OCI-LY3 (cell line): ENCODE data around the gene TANC1.

Experiments
- H2AFZ ChIP-seq: fragments of 200-600, 300-600 bp; shearing (Covaris generic); 2 replicates; pipeline ENCODE4 v1.6.0; 2014; ENCODE audit warnings: antibody characterized with exemption, low read depth, low read length
- H3K27ac ChIP-seq: fragments of 200-600, 300-600 bp; sonication (generic); 2 replicates; pipeline ENCODE4 v1.5.1; 2014; ENCODE audit warnings: mild to moderate bottlenecking, low read length, moderate library complexity, mixed read lengths
- H3K27me3 ChIP-seq: fragments of 200-600, 300-600 bp; sonication (generic); 2 replicates; pipeline ENCODE4 v1.6.1; 2014; ENCODE audit warnings: low read depth, low read length, mixed read lengths
- H3K36me3 ChIP-seq: fragments of 200-600, 300-600 bp; sonication (generic); replicated peaks from 2 replicates; pipeline ENCODE3; 2014; ENCODE audit warnings: low read depth, low read length, mixed read lengths
- H3K4me1 ChIP-seq: fragments of 300-600, 200-600 bp; sonication (generic); 2 replicates; pipeline ENCODE4 v1.6.1; 2014; ENCODE audit warnings: low read length, mixed read lengths
- H3K4me2 ChIP-seq: fragments of 200-600, 300-600 bp; sonication (generic); 2 replicates; pipeline ENCODE4 v1.6.1; 2014; ENCODE audit warnings: low read length, mixed read lengths
- H3K4me3 ChIP-seq: fragments of 300-600, 200-600 bp; sonication (generic); 2 replicates; pipeline ENCODE4 v1.5.1; 2014; ENCODE audit warnings: antibody characterized with exemption, mild to moderate bottlenecking, low read length, moderate library complexity
- H3K79me2 ChIP-seq: fragments of 300-600, 200-600 bp; shearing (Covaris generic); 2 replicates; pipeline ENCODE4 v1.6.1; 2014; ENCODE audit warnings: mild to moderate bottlenecking, low read length, mixed read lengths
- H3K9ac ChIP-seq: fragments of 300-600, 200-600 bp; shearing (Covaris generic); 2 replicates; pipeline ENCODE4 v1.6.0; 2014; ENCODE audit warnings: mild to moderate bottlenecking, low read length, moderate library complexity
- H3K9me3 ChIP-seq: fragments of 200-600, 300-600 bp; shearing (Covaris generic); 2 replicates; pipeline ENCODE4 v1.6.1; 2014; ENCODE audit warnings: low read length, mixed read lengths; ENCODE audit not compliant: insufficient read depth
- H4K20me1 ChIP-seq: fragments of 200-600, 300-600 bp; sonication (generic); 2 replicates; pipeline ENCODE4 v1.6.1; 2016; ENCODE audit warnings: low read length, mixed read lengths; ENCODE audit not compliant: insufficient read depth
- CTCF ChIP-seq: fragments of 200-600, 300-600 bp; sonication (generic); IDR thresholded peaks from 2 replicates; pipeline ENCODE4 v1.5.1; 2014; ENCODE audit warnings: antibody characterized with exemption, low read length, low read depth
- EZH2phosphoT487 ChIP-seq: fragments of 200-600 bp; shearing (Covaris generic); IDR thresholded peaks from 2 replicates; pipeline ENCODE4 v1.6.1; 2018; ENCODE audit warnings: antibody characterized with exemption, mixed run types, low read depth

TANC1 gene

GRCh38 chr2:158973116-158973956 is 4.9 kb downstream of the TANC1 start:
- Histone ChIP-seq H3K79me2 (no peaks in the 10 kb centered on the region), H3K36me3 (no peaks in the 10 kb centered on the region), H3K27ac (no peak overlapping the region), H3K4me1 (no peaks in the 10 kb centered on the region), H3K9ac (no peak overlapping the region), H3K4me3 (no peak overlapping the region), H4K20me1 (no peaks in the 10 kb centered on the region), H3K4me2 (no peak overlapping the region), H3K9me3 (no peaks in the 10 kb centered on the region), H3K27me3 (no peaks in the 10 kb centered on the region), H2AFZ (no peak overlapping the region)
- TF ChIP-seq CTCF (no peak), EZH2phosphoT487 (no peak)

- Histone ChIP-seq H3K9ac (no peak overlapping the region), H3K4me2 (no peak overlapping the region), H3K79me2 (no peaks in the 10 kb centered on the region), H3K9me3 (no peaks in the 10 kb centered on the region), H3K27ac (no peak overlapping the region), H4K20me1 (no peaks in the 10 kb centered on the region), H2AFZ (no peak overlapping the region), H3K4me3 (no peak overlapping the region), H3K36me3 (no peaks in the 10 kb centered on the region), H3K27me3 (no peaks in the 10 kb centered on the region), H3K4me1 (no peaks in the 10 kb centered on the region)
- no peak for TF ChIP-seq EZH2phosphoT487
- no peak for TF ChIP-seq CTCF
Measured at GRCh38 chr2:158975271-158975921, 7.0 kb downstream of the TANC1 start.

GRCh38 chr2:158979772-158980171 is 11.3 kb downstream of the TANC1 start:
- TF ChIP-seq CTCF: no peak
- TF ChIP-seq EZH2phosphoT487: no peak
- no peaks in the 10 kb centered on the region for H3K36me3 ChIP-seq
- no peaks in the 10 kb centered on the region for H3K4me1 ChIP-seq
- H4K20me1 ChIP-seq: no peaks in the 10 kb centered on the region
- no peak overlapping the region for H3K4me2 ChIP-seq
- H3K9me3 ChIP-seq: no peaks in the 10 kb centered on the region
- H3K79me2 ChIP-seq: no peaks in the 10 kb centered on the region
- no peak overlapping the region for H3K27ac ChIP-seq
- no peaks in the 10 kb centered on the region for H3K27me3 ChIP-seq
- H3K4me3 ChIP-seq: no peak overlapping the region
- H3K9ac ChIP-seq: no peak overlapping the region
- no peak overlapping the region for H2AFZ ChIP-seq

GRCh38 chr2:158984604-158985135 is 16.2 kb downstream of the TANC1 start:
- peaks cover 6% of the 10 kb centered on the region; the same call in 1 of the 2 replicates for H3K4me1 ChIP-seq
- H3K4me3 ChIP-seq: no peak overlapping the region
- H3K4me2 ChIP-seq: no peak overlapping the region
- H4K20me1 ChIP-seq: no peaks in the 10 kb centered on the region
- H3K79me2 ChIP-seq: no peaks in the 10 kb centered on the region
- no peaks in the 10 kb centered on the region for H3K36me3 ChIP-seq
- no peak overlapping the region for H3K27ac ChIP-seq
- H2AFZ ChIP-seq: no peak overlapping the region
- no peaks in the 10 kb centered on the region for H3K9me3 ChIP-seq
- TF ChIP-seq EZH2phosphoT487: no peak
- TF ChIP-seq CTCF: no peak
- H3K27me3 ChIP-seq: no peaks in the 10 kb centered on the region
- H3K9ac ChIP-seq: no peak overlapping the region
